ENCODE measurements around the gene SYAP1. TPM values are rescaled to one million over a fixed set of nuclear protein-coding genes. Genes with fewer than 3 reads are reported as not detected.

SYAP1 gene
- total and polyA plus RNA-seq, 2 experiments from 2014 or later: 18.0 to 48.3 TPM

DNA sequence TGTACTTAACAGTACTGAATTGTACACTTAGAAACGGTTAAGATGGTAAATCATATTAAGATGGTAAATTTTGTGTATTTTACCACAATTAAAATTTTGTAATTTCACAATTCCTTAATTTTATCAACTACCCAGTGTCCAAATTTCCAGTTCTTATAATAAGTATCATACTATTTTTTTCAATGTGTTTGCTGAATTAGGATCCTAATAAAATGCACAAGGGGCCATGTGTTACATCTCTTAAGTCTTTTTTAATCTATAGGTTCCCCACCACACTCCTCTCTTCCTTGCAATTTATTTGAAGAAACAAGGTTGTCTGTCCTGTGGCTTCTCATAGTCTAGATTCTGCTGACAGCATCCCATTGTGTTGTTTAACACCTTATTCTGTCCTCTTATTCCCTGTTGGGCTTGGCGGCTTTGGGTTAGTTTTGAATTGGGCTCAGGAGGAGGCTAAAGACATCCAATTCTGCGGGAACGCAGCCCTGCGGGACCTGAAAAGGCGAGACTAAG is 533 bp upstream of the SYAP1 start (continued):
- TF ChIP-seq, protein P1, sequence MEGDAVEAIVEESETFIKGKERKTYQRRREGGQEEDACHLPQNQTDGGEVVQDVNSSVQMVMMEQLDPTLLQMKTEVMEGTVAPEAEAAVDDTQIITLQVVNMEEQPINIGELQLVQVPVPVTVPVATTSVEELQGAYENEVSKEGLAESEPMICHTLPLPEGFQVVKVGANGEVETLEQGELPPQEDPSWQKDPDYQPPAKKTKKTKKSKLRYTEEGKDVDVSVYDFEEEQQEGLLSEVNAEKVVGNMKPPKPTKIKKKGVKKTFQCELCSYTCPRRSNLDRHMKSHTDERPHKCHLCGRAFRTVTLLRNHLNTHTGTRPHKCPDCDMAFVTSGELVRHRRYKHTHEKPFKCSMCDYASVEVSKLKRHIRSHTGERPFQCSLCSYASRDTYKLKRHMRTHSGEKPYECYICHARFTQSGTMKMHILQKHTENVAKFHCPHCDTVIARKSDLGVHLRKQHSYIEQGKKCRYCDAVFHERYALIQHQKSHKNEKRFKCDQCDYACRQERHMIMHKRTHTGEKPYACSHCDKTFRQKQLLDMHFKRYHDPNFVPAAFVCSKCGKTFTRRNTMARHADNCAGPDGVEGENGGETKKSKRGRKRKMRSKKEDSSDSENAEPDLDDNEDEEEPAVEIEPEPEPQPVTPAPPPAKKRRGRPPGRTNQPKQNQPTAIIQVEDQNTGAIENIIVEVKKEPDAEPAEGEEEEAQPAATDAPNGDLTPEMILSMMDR (conservative IDR thresholded peaks at IDR 0.05; ENCODE audit: low read depth in 2 of 2): no peak
- no peak for TF ChIP-seq EZH2phosphoT487 (IDR thresholded peaks at IDR 0.05; ENCODE audit: unreplicated experiment)

DNA sequence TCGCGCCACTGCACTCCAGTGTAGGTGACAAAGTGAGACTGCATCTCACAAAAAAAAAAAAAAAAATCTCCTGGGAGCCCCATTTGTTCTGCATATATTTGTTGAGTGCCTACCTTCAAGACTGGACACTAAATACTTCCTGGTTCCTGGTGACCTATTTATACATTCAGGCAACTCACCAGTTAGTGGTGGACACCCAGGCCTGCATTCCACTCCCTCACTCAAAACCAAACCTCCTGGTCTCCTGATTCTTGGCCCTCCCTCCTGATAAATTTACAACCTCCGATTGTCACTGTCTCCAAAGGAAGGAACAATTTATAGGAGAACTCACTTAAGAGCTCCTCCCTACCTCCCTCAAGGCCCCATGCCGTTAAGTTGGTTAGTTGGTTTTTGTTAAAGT is 3.1 kb downstream of the SYAP1 start:
- no peak overlapping the region for H3K4me2 ChIP-seq
- H3K4me3 Mint-ChIP-seq: no peak overlapping the region
- DNase-seq (ENCODE audit: low spot score): no peak
- no peak overlapping the region for H2AFZ ChIP-seq
- no peaks in the 10 kb centered on the region; the same call in 1 of the 2 replicates for H4K20me1 ChIP-seq (replicated peaks; ENCODE audit: insufficient read depth)
- peaks cover 5% of the 10 kb centered on the region; the same call in 1 of the 3 replicates for H3K9me3 Mint-ChIP-seq
- H3F3A ChIP-seq (replicated peaks; ENCODE audit: low read depth): no peaks in the 10 kb centered on the region
- H3K4me1 ChIP-seq (ENCODE audit: insufficient read depth): no peaks in the 10 kb centered on the region
- ATAC-seq: no peak
- TF ChIP-seq, protein P2, sequence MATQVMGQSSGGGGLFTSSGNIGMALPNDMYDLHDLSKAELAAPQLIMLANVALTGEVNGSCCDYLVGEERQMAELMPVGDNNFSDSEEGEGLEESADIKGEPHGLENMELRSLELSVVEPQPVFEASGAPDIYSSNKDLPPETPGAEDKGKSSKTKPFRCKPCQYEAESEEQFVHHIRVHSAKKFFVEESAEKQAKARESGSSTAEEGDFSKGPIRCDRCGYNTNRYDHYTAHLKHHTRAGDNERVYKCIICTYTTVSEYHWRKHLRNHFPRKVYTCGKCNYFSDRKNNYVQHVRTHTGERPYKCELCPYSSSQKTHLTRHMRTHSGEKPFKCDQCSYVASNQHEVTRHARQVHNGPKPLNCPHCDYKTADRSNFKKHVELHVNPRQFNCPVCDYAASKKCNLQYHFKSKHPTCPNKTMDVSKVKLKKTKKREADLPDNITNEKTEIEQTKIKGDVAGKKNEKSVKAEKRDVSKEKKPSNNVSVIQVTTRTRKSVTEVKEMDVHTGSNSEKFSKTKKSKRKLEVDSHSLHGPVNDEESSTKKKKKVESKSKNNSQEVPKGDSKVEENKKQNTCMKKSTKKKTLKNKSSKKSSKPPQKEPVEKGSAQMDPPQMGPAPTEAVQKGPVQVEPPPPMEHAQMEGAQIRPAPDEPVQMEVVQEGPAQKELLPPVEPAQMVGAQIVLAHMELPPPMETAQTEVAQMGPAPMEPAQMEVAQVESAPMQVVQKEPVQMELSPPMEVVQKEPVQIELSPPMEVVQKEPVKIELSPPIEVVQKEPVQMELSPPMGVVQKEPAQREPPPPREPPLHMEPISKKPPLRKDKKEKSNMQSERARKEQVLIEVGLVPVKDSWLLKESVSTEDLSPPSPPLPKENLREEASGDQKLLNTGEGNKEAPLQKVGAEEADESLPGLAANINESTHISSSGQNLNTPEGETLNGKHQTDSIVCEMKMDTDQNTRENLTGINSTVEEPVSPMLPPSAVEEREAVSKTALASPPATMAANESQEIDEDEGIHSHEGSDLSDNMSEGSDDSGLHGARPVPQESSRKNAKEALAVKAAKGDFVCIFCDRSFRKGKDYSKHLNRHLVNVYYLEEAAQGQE (IDR thresholded peaks at IDR 0.05; ENCODE audit: unreplicated experiment): no peak
- TF ChIP-seq NANOG (IDR thresholded peaks at IDR 0.05; ENCODE audit: borderline replicate concordance) (no peak), EZH2 (IDR thresholded peaks at IDR 0.05; ENCODE audit: low read depth, unreplicated experiment) (no peak), ZNF331 (CRISPR knock-in tag; IDR thresholded peaks at IDR 0.05; ENCODE audit: low read depth) (no peak), POLR2AphosphoS5 (IDR thresholded peaks at IDR 0.05; ENCODE audit: low read depth) (no peak), JUNB (IDR thresholded peaks at IDR 0.05; ENCODE audit: unreplicated experiment) (no peak), ZNF114 (CRISPR knock-in tag; IDR thresholded peaks at IDR 0.05) (no peak), EZH2phosphoT487 (IDR thresholded peaks at IDR 0.05; ENCODE audit: unreplicated experiment) (no peak)
- TF ChIP-seq, protein P3, sequence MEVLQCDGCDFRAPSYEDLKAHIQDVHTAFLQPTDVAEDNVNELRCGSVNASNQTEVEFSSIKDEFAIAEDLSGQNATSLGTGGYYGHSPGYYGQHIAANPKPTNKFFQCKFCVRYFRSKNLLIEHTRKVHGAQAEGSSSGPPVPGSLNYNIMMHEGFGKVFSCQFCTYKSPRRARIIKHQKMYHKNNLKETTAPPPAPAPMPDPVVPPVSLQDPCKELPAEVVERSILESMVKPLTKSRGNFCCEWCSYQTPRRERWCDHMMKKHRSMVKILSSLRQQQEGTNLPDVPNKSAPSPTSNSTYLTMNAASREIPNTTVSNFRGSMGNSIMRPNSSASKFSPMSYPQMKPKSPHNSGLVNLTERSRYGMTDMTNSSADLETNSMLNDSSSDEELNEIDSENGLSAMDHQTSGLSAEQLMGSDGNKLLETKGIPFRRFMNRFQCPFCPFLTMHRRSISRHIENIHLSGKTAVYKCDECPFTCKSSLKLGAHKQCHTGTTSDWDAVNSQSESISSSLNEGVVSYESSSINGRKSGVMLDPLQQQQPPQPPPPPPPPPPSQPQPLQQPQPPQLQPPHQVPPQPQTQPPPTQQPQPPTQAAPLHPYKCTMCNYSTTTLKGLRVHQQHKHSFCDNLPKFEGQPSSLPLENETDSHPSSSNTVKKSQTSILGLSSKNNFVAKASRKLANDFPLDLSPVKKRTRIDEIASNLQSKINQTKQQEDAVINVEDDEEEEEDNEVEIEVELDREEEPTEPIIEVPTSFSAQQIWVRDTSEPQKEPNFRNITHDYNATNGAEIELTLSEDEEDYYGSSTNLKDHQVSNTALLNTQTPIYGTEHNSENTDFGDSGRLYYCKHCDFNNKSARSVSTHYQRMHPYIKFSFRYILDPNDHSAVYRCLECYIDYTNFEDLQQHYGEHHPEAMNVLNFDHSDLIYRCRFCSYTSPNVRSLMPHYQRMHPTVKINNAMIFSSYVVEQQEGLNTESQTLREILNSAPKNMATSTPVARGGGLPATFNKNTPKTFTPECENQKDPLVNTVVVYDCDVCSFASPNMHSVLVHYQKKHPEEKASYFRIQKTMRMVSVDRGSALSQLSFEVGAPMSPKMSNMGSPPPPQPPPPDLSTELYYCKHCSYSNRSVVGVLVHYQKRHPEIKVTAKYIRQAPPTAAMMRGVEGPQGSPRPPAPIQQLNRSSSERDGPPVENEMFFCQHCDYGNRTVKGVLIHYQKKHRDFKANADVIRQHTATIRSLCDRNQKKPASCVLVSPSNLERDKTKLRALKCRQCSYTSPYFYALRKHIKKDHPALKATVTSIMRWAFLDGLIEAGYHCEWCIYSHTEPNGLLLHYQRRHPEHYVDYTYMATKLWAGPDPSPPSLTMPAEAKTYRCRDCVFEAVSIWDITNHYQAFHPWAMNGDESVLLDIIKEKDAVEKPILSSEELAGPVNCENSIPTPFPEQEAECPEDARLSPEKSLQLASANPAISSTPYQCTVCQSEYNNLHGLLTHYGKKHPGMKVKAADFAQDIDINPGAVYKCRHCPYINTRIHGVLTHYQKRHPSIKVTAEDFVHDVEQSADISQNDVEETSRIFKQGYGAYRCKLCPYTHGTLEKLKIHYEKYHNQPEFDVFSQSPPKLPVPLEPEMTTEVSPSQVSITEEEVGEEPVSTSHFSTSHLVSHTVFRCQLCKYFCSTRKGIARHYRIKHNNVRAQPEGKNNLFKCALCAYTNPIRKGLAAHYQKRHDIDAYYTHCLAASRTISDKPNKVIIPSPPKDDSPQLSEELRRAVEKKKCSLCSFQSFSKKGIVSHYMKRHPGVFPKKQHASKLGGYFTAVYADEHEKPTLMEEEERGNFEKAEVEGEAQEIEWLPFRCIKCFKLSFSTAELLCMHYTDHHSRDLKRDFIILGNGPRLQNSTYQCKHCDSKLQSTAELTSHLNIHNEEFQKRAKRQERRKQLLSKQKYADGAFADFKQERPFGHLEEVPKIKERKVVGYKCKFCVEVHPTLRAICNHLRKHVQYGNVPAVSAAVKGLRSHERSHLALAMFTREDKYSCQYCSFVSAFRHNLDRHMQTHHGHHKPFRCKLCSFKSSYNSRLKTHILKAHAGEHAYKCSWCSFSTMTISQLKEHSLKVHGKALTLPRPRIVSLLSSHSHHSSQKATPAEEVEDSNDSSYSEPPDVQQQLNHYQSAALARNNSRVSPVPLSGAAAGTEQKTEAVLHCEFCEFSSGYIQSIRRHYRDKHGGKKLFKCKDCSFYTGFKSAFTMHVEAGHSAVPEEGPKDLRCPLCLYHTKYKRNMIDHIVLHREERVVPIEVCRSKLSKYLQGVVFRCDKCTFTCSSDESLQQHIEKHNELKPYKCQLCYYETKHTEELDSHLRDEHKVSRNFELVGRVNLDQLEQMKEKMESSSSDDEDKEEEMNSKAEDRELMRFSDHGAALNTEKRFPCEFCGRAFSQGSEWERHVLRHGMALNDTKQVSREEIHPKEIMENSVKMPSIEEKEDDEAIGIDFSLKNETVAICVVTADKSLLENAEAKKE (CRISPR knock-in tag; IDR thresholded peaks at IDR 0.05): no peak
- H3K27ac Mint-ChIP-seq: no peak overlapping the region
- peaks cover 76% of the 10 kb centered on the region for H3K79me2 ChIP-seq (replicated peaks; ENCODE audit: insufficient read depth)
- H3K27ac ChIP-seq (ENCODE audit: low read depth): no peak overlapping the region
- no peaks in the 10 kb centered on the region for H3K27me3 ChIP-seq (ENCODE audit: insufficient read depth)
- H3K4me3 ChIP-seq: no peak overlapping the region
- peaks cover 5% of the 10 kb centered on the region; the same call in 1 of the 3 replicates for H3K4me1 Mint-ChIP-seq
- no peaks in the 10 kb centered on the region for H3K9me2 ChIP-seq (ENCODE audit: insufficient read depth)
- H3K36me3 Mint-ChIP-seq (ENCODE audit: low read depth): peaks cover 11% of the 10 kb centered on the region; the same call in 2 of the 3 replicates
- H3K36me3 ChIP-seq (ENCODE audit: insufficient read depth): 0 out of 2 replicates have a peak, but pooled peaks cover 2% of the 10 kb centered on the region
- peaks cover 8% of the 10 kb centered on the region for H3K27me3 Mint-ChIP-seq (ENCODE audit: insufficient read depth, low read depth, poor library complexity)
